ENCODE results near the gene TRIM41.
"Not testable (repeated sequence)": the region's sequence is repeated elsewhere in the genome, so short reads cannot be mapped to it uniquely, and the experiment has no call there.

TRIM41 gene

GRCh38 chr5:181212080-181212479 is 11.0 kb upstream of the TRIM41 start:
- no peak for DNase-seq

- no peak for DNase-seq
Observed at GRCh38 chr5:181212934-181213333, 10.1 kb upstream of the TRIM41 start.

GRCh38 chr5:181214249-181214648 is 8.8 kb upstream of the TRIM41 start:
- DNase-seq: not testable (repeated sequence)

- DNase-seq: no peak
Observed at GRCh38 chr5:181215997-181216989, 6.8 kb upstream of the TRIM41 start.

GRCh38 chr5:181217111-181217802 is 5.8 kb upstream of the TRIM41 start:
- DNase-seq: no peak

- no peak for DNase-seq
Observed at GRCh38 chr5:181217803-181218062, 5.3 kb upstream of the TRIM41 start.

GRCh38 chr5:181218795-181219124 is 4.3 kb upstream of the TRIM41 start:
- no peak for DNase-seq

- no peak for DNase-seq
Observed at GRCh38 chr5:181219262-181220177, 3.6 kb upstream of the TRIM41 start.

GRCh38 chr5:181220178-181220515 is 2.9 kb upstream of the TRIM41 start:
- no peak for DNase-seq

GRCh38 chr5:181221105-181221791 is 1.8 kb upstream of the TRIM41 start:
- DNase-seq: no peak

- no peak for DNase-seq
Observed at GRCh38 chr5:181221792-181222629, 1.1 kb upstream of the TRIM41 start.

GRCh38 chr5:181222630-181223057 is 437 bp upstream of the TRIM41 start:
- DNase-seq: no peak

GRCh38 chr5:181223729-181224389 is 778 bp downstream of the TRIM41 start:
- DNase-seq: no peak

- no peak for DNase-seq
Observed at GRCh38 chr5:181224390-181225229, 1.5 kb downstream of the TRIM41 start.

- DNase-seq: no peak
Observed at GRCh38 chr5:181229996-181230395, 6.9 kb downstream of the TRIM41 start.

GRCh38 chr5:181230551-181230950 is 7.5 kb downstream of the TRIM41 start:
- no peak for DNase-seq

- no peak for DNase-seq
Observed at GRCh38 chr5:181231432-181231831, 8.4 kb downstream of the TRIM41 start.

- DNase-seq: no peak
Observed at GRCh38 chr5:181232593-181232992, 9.5 kb downstream of the TRIM41 start.

- DNase-seq: no peak
Observed at GRCh38 chr5:181233088-181233800, 10.2 kb downstream of the TRIM41 start.

Measured in NCI-H2029 (cell line).